Ovary (tissue), 9 donors: ENCODE measurements around the gene MEIOB. TPM values are rescaled to one million over a fixed set of nuclear protein-coding genes. Genes with fewer than 3 reads are reported as not detected.

Experiments
- DNase-seq, 5 donors: peaks; one replicate each; pipeline ENCODE4 v3.0.0-alpha.2; 2019 to 2020
- H3K27ac ChIP-seq, 2 donors: fragments of 200-600 bp; one replicate each; pipeline versions ENCODE4 v1.5.1 to v1.8.0; 2019 to 2022
- H3K27me3 ChIP-seq: fragments of 200-600 bp; one replicate; pipeline ENCODE4 v1.8.0; 2022
- H3K36me3 ChIP-seq: fragments of 200-600 bp; sonication (generic); one replicate; pipeline ENCODE4 v1.5.1; 2019
- H3K4me1 ChIP-seq: one replicate; pipeline ENCODE4 v1.8.1; 2013; ENCODE audit warnings: mild to moderate bottlenecking, moderate library complexity; ENCODE audit not compliant: insufficient read depth
- H3K4me3 ChIP-seq: fragments of 200-600 bp; sonication (generic); one replicate; pipeline ENCODE4 v1.5.1; 2017
- H3K9me3 ChIP-seq, 2 donors: fragments of 200-600 bp in 1 of 2; sonication (generic) in 1 of 2; one replicate each; pipeline versions ENCODE4 v1.5.1 to v1.8.1; 2013 to 2019; ENCODE audit warnings: mild to moderate bottlenecking in 1 of 2, moderate library complexity in 1 of 2
- CTCF ChIP-seq, 3 donors: fragments of 450-650 bp in 2 of 3; fragments of 200-600 bp in 1 of 3; IDR thresholded peaks; one replicate each; pipeline versions ENCODE4 v1.5.1 to v1.8.0; 2016 to 2022; ENCODE audit warnings: antibody characterized with exemption in 3 of 3, mild to moderate bottlenecking in 1 of 3
- EP300 ChIP-seq: sonication (generic); formaldehyde crosslinking; IDR thresholded peaks from one replicate; pipeline ENCODE4 v1.6.1; 2017; ENCODE audit warnings: antibody characterized with exemption
- POLR2A ChIP-seq: fragments of 450-650 bp; IDR thresholded peaks from one replicate; pipeline ENCODE4 v1.6.1; 2017; ENCODE audit warnings: antibody characterized with exemption, mild to moderate bottlenecking, moderate library complexity
- WGBS, 3 donors: extraction: QIAGEN DNeasy Blood & Tissue Kit in 1 of 3; methylation state at CpG; one replicate each; pipeline versions ENCODE4 v1.1.5 to v1.1.7; 2013 to 2017; 5-methylcytosine and 5-hydroxymethylcytosine counted together
- intact Hi-C, 4 donors: fragments of 100-400 bp; cut with DNase I; formaldehyde crosslinking; loops; one replicate each; pipeline versions ENCODE4 v1.11.0 to v1.15.1; 2022 to 2023
- polyA plus RNA-seq, 2 donors: library from polyadenylated mRNA; stranded (reverse); fragments of 200-250 nt in 1 of 2; fragments of 350-450 nt in 1 of 2; fragmentation: Illumina TruSeq in 1 of 2; extraction: RNeasy Lipid Tissue Mini Kit (QIAGEN cat#74804) in 1 of 2; gene quantifications; one replicate each; pipeline ENCODE4 v1.2.3, GENCODE V29; 2013 to 2014
- total RNA-seq, 7 donors: library from RNA; depleted of rRNA in 2 of 7; stranded (reverse); fragments of >200 nt in 2 of 7; fragmentation: NEBNext Ultra II Directional in 3 of 7; extraction: Animal tissue kit (Norgen Biotek cat#: 25700) in 3 of 7; gene quantifications; one replicate each; pipeline versions ENCODE4 v1.1.0 to v1.2.4, GENCODE V29; 2016 to 2023
- donor health status: DM: no; HTN: no; CAD: no; lungs with moderate emphysema.
- donor health status: DM: no; HTN: no; CAD: no.
- donor health status: Bipolar disorder and iron deficiency.
- donor health status: DM: yes; HTN: yes; CAD: no.
- donor health status: DM: no; HTN: no; CAD: no.
- donor health status: DM: yes; HTN: yes; CAD: no.

Gene MEIOB
- total and polyA plus RNA-seq, 9 donors, result 0.23 to 0.27 (median 0.24) TPM; not detected in 5

- Histone ChIP-seq H3K27ac (no peak overlapping the region), H3K9me3 (no peaks in the 10 kb centered on the region), H3K36me3 (no peaks in the 10 kb centered on the region), H3K4me3 (no peak overlapping the region), H3K27me3 (no peaks in the 10 kb centered on the region), H3K4me1 (no peaks in the 10 kb centered on the region)
- 87 to 88% (median 87%) methylated on average over 22 to 25 of the region's 25 CpGs for WGBS, 3 donors
- peak in 1 of 5 donors; percentile 26 for DNase-seq
- TF ChIP-seq POLR2A (no peak), CTCF (IDR thresholded peaks at IDR 0.05) (no peak), EP300 (no peak)
- intact Hi-C loops, result no loop called here
Observed at GRCh38 chr16:1820096-1820945, 51.6 kb downstream of the MEIOB start.

GRCh38 chr16:1819611-1820010 is 52.4 kb downstream of the MEIOB start:
- no peak for TF ChIP-seq EP300
- no peak for TF ChIP-seq CTCF (IDR thresholded peaks at IDR 0.05)
- TF ChIP-seq POLR2A, result no peak
- H3K27ac ChIP-seq, result no peak overlapping the region
- peak in 1 of 5 donors; percentile 29 for DNase-seq
- no peaks in the 10 kb centered on the region for H3K9me3 ChIP-seq
- intact Hi-C loops, result no loop called here
- no peaks in the 10 kb centered on the region for H3K4me1 ChIP-seq
- H3K4me3 ChIP-seq, result no peak overlapping the region
- H3K27me3 ChIP-seq, result no peaks in the 10 kb centered on the region
- H3K36me3 ChIP-seq, result no peaks in the 10 kb centered on the region
- 91 to 92% (median 92%) methylated on average over 15 of the region's 15 CpGs for WGBS, 3 donors

DNA sequence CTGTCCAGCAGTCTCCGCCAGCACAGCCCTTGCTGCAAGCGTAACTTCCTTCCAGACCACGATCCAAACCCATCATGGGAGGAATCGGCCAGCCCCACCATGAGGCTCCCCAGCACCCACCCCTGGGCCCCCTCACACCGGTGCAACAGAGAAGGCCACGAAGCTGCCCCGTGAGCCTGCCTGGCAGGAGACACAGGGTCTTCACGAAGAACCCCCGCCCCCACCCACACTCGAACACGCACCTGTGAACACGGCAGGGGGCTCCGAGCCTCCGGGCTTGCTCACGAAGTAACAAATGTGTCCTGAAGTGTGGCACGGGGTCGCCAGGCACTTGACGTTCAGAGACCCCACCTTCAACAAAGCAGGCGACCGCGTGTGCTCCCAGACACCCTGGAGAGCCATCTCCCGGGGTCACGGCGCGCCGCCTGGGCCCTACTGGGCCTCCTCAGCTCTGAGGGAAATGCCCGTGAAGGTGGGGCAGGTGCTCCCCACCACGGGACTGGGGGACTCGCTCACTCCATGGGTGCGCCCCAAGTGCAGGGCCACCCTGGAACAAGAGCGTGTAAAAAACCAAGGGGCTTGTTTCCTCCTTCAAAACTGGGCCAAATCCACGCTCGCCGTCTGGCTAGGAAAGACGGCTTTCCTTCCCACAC is 53.0 kb downstream of the MEIOB start:
- intact Hi-C loops, result no loop called here
- no peaks in the 10 kb centered on the region for H3K36me3 ChIP-seq

More for the DNA sequence above, 53.0 kb downstream of the MEIOB start:
- no peaks in the 10 kb centered on the region for H3K4me1 ChIP-seq
- no peak overlapping the region for H3K4me3 ChIP-seq
- 90 to 93% (median 91%) methylated on average over 28 to 35 of the region's 35 CpGs for WGBS, 3 donors
- no peaks in the 10 kb centered on the region for H3K27me3 ChIP-seq
- H3K27ac ChIP-seq, result no peak overlapping the region
- peak in 2 of 5 donors; percentile 17 to 23 for DNase-seq
- no peaks in the 10 kb centered on the region for H3K9me3 ChIP-seq
- TF ChIP-seq CTCF (IDR thresholded peaks at IDR 0.05), result no peak
- TF ChIP-seq EP300, result no peak
- TF ChIP-seq POLR2A, result no peak
